Right lobe of liver (tissue), 4 donors: ENCODE results near the gene FSTL4.

ENCODE experiments used
- POLR2A ChIP-seq: fragments of 450-650 bp; IDR thresholded peaks from one replicate; pipeline ENCODE4 v1.6.1; 2017; ENCODE audit warnings: antibody characterized with exemption, mild to moderate bottlenecking
- TF ChIP-seq, protein P1 (sequence below), 4 donors: fragments of 200-600 bp in 3 of 4; fragments of 450-650 bp in 1 of 4; IDR thresholded peaks; one replicate each; pipeline versions ENCODE4 v1.5.1 to v1.8.0; 2016 to 2022; ENCODE audit warnings: antibody characterized with exemption in 4 of 4, mild to moderate bottlenecking in 2 of 4
- donor health status: DM: no; HTN: no; CAD: no.
- donor health status: DM: no; HTN: no; CAD: no.
- donor health status: DM: no; HTN: yes; CAD: no.

DNA sequence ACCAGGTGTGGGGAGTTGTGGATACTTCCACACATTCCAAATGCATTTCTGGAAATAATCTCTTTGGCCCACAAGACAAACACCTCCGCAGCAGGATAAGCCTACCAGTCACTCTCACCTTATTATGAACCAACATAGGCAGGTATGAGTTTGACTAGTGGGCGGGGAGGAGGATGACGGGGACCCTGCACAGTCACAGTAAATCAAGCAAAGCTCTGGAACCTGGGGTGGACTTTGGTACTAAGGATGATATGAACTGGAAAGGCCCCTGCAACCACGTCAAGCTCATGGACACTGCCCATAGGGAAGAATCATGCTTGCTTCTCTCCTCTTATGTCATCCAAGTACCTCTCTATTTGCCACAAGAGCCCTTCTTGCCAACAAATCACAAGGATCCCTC is 301.2 kb downstream of the FSTL4 start:
- TF ChIP-seq, protein P1, sequence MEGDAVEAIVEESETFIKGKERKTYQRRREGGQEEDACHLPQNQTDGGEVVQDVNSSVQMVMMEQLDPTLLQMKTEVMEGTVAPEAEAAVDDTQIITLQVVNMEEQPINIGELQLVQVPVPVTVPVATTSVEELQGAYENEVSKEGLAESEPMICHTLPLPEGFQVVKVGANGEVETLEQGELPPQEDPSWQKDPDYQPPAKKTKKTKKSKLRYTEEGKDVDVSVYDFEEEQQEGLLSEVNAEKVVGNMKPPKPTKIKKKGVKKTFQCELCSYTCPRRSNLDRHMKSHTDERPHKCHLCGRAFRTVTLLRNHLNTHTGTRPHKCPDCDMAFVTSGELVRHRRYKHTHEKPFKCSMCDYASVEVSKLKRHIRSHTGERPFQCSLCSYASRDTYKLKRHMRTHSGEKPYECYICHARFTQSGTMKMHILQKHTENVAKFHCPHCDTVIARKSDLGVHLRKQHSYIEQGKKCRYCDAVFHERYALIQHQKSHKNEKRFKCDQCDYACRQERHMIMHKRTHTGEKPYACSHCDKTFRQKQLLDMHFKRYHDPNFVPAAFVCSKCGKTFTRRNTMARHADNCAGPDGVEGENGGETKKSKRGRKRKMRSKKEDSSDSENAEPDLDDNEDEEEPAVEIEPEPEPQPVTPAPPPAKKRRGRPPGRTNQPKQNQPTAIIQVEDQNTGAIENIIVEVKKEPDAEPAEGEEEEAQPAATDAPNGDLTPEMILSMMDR (IDR thresholded peaks at IDR 0.05): no peak
- TF ChIP-seq POLR2A: no peak
